HG02885 (cell line): ENCODE measurements around the gene C4orf46.
A peak's percentile ranks its signal among the peaks of the same experiment; 100 is the strongest.

ENCODE experiments used
- ATAC-seq: cut with Tn5 transposase; IDR thresholded peaks from one replicate; pipeline ENCODE4 v1.9.1; 2021; ENCODE audit warnings: mild to moderate bottlenecking; ENCODE audit not compliant: unreplicated experiment, poor library complexity

C4orf46 gene

DNA sequence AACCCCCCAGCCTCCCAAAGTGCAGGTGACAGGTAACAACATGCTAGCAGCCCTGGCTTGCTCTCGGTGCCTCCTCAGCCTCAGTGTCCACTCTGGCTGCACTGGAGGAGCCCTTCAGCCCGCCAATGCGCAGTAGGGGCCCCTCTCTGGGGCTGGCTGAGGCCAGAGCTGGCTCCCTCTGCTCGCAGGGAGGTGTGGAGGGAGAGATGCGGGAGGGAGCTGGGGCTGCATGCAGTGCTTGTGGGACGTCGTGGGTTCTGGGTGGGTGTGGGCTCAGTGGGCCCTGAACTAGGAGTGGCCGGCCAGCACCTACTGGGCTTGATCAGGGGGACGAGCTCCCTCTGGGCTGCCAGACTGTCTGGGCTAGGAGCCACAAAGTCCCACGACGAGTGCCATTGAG is 14.4 kb downstream of the C4orf46 start:
- ATAC-seq: no peak

GRCh38 chr4:158656439-158656838 is 15.2 kb downstream of the C4orf46 start:
- ATAC-seq: no peak

DNA sequence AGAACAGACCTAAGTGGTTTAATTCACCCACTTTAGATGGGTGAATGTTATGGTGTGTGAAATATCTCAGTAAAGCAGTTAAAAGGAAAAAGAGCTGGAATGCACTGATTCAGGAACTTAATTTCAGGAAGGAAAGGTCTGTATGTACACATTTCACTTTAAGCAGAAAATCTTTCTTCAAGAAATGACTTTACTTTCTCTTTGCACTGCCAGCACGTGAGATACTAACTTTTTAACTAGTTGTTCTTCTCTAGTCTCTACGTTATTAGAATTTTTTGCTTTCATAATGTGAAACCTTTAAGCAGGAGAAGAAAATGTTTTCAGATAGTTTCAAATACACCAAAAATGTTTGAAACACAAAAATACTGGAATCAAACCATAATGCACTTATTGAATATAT is 18.8 kb downstream of the C4orf46 start:
- ATAC-seq: no peak

- ATAC-seq: no peak
These were observed 22.5 kb downstream of the C4orf46 start for GRCh38 chr4:158649111-158649680.

- no peak for ATAC-seq
These were observed 26.9 kb downstream of the C4orf46 start for GRCh38 chr4:158644760-158645159.

GRCh38 chr4:158644356-158644755 is 27.3 kb downstream of the C4orf46 start:
- ATAC-seq: no peak

GRCh38 chr4:158636619-158637018 is 35.1 kb downstream of the C4orf46 start:
- no peak for ATAC-seq

DNA sequence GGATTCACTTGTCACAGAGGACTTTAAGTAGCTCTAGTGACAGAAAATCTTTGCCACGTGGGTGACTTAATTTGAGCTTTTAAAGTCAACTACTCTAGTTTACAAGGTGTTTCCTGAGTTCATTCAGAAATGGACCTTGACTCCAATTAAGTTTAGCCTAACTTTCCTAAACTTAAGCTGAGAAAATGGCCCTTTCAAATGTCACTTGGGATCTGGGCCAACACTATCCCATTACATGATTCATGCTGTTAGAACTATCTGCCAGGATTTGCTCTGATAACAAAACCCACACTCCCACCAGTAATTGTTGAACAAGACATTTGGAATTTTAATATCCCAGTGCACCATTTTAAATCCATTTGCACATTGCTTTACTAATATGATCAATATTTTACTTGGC is 40.8 kb downstream of the C4orf46 start:
- no peak for ATAC-seq

GRCh38 chr4:158625544-158625943 is 46.1 kb downstream of the C4orf46 start:
- no peak for ATAC-seq

DNA sequence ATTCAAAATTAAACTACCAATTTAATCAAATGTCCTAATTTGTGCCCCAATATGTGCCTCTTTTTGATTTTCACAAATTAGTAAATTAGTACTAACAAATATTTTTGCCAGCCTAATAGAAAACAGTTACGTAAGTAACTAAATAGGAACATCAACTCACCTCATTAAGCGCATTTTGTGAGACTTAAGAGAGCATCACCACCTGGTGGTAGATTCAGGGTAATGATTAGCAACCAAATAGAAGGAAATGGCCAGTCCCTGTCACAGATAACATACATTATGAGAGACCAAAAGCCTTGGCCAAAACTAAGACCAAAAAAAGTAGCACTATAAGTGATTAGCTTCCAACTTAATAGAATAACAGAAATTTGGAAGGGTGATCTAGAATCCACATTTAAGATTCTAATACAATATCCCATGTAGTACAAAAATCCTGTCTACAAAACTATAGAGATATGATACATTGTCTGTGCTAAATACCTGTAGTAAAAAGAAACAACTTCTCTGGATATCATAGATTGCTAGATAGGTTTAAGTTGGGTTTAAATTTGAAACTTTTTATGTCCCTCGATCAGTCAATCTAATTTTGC is 46.7 kb downstream of the C4orf46 start:
- ATAC-seq: peak; percentile 96

DNA sequence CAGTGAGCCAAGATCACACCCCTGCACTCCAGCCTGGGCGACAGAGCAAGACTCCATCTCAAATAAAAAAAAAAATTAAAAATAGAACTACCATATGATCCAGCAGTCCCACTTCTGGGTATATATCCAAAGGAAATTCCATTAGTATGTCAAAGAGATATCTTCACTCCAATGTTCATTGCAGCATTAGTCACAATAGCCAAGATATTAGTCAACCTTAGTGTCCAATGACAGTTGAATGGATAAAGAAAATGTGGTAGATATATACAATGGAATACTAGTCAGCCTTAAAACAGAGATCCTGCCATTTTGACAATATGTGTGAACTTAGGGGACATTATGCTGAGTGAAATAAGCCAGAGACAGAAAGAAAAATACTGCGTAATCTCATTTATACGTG is 49.4 kb downstream of the C4orf46 start:
- no peak for ATAC-seq

DNA sequence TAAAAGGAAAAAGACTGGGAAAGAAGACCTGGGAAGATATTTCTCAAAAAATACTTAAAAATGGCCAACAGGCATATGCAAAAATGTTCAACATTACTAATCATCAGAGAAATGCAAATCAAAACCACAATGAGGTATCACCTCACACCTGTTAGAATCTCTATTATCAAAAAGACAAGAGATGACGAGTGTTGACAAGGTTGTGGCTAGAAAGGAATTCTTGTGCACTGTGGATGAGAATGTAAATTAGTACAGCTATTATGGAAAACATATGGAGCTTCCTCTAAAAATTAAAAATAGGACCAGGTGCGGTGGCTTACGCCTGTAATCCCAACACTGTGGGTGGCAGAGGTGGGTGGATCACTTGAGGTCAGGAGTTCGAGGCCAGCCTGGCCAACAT is 50.0 kb downstream of the C4orf46 start:
- ATAC-seq: peak; percentile 46

DNA sequence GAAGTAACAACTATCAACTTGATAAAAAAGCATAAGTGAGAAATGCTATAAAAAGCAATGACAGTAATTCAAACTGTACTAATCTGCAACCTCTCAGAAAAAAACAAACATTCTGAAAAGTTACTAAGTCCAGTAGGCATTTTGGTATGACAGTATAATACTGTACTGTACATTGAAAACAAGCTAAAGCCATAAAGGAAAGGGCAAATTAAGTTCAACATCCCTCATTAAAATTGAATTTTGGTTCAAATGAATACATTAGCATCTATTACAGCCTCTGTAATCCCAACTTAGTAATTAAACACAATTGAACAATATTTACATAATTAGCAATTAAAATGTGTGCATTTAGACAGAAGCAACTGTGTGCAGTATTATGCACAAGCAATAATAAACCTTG is 53.7 kb downstream of the C4orf46 start:
- no peak for ATAC-seq
